K562 (cell line): ENCODE results near the gene AGPAT2. TPM values are rescaled to one million over a fixed set of nuclear protein-coding genes. Genes with fewer than 3 reads are reported as not detected.

Experiments
- ASH1L ChIP-seq: fragments of 450-650 bp; IDR thresholded peaks from 2 replicates; pipeline ENCODE4 v1.6.1; 2018; ENCODE audit warnings: borderline replicate concordance, mild to moderate bottlenecking, low read depth; ENCODE audit not compliant: partially characterized antibody
- CHD1 ChIP-seq: fragments of 200-600 bp; sonication (generic); IDR thresholded peaks from one replicate; pipeline ENCODE4 v1.6.1; 2012; ENCODE audit warnings: mild to moderate bottlenecking, moderate library complexity, low read length, inconsistent platforms
- CXXC5 ChIP-seq: fragments of 250-450 bp; sonication (Bioruptor Pico); IDR thresholded peaks from 2 replicates; pipeline ENCODE4 v1.8.0; 2022; ENCODE audit warnings: inconsistent platforms, mild to moderate bottlenecking, moderate library complexity
- FOSL1 ChIP-seq: fragments of 200-800 bp; sonication (Bioruptor generic); conservative IDR thresholded peaks from 2 replicates; pipeline ENCODE4 v1.6.1; 2016; ENCODE audit warnings: missing genetic modification characterization, missing compliant biosample characterization
- HBP1 ChIP-seq: fragments of 450-650 bp; formaldehyde crosslinking; IDR thresholded peaks from 2 replicates; pipeline ENCODE4 v1.4.0; 2022; ENCODE audit warnings: missing genetic modification characterization
- MIER1 ChIP-seq: fragments of 450-650 bp; IDR thresholded peaks from 2 replicates; pipeline ENCODE4 v1.6.1; 2016; ENCODE audit warnings: antibody characterized with exemption, mild to moderate bottlenecking, low read depth
- NCOR1 ChIP-seq: fragments of 450-650 bp; IDR thresholded peaks from 2 replicates; pipeline ENCODE4 v1.6.1; 2016; ENCODE audit warnings: mild to moderate bottlenecking, moderate library complexity
- NFATC3 ChIP-seq: fragments of 450-650 bp; IDR thresholded peaks from 2 replicates; pipeline ENCODE4 v1.6.1; 2017; ENCODE audit warnings: mild to moderate bottlenecking
- PHB ChIP-seq: fragments of 250-450 bp; sonication (Bioruptor Pico); IDR thresholded peaks from 2 replicates; pipeline ENCODE4 v1.5.0; 2021
- SREBF2 ChIP-seq: sonication (generic); formaldehyde crosslinking; IDR thresholded peaks from 2 replicates; pipeline ENCODE4 v1.4.0; 2020; ENCODE audit warnings: mild to moderate bottlenecking, missing genetic modification reagents
- TRIM25 ChIP-seq: fragments of 450-650 bp; IDR thresholded peaks from 2 replicates; pipeline ENCODE4 v1.7.0; 2016; ENCODE audit warnings: borderline replicate concordance
- YY1 ChIP-seq, 3 experiments: IDR thresholded peaks; 2 replicates each; pipeline ENCODE4 v1.6.1; 2011; ENCODE audit warnings: low read length in 2 of 3, mild to moderate bottlenecking in 2 of 3, moderate library complexity in 2 of 3, borderline replicate concordance in 1 of 3, control low read depth in 1 of 3, low read depth in 1 of 3; ENCODE audit not compliant: insufficient read depth in 3 of 3, insufficient replicate concordance in 2 of 3, control insufficient read depth in 1 of 3, insufficient read length in 1 of 3; ENCODE audit errors: extremely low read depth in 1 of 3
- ZNF589 ChIP-seq: fragments of 200-800 bp; sonication (Bioruptor generic); IDR thresholded peaks from 2 replicates; pipeline ENCODE4 v1.6.1; 2016; ENCODE audit warnings: low read depth, missing genetic modification characterization, missing compliant biosample characterization
- ZNF644 ChIP-seq: fragments of 200-800 bp; sonication (Bioruptor generic); IDR thresholded peaks from 2 replicates; pipeline ENCODE4 v1.6.1; 2016; ENCODE audit warnings: low read depth, missing genetic modification characterization, missing compliant biosample characterization
- ZNF696 ChIP-seq: fragments of 250-450 bp; sonication (Bioruptor Pico); conservative IDR thresholded peaks from 2 replicates; pipeline ENCODE4 v1.4.0; 2020; ENCODE audit warnings: mild to moderate bottlenecking, moderate library complexity
- ZNF707 ChIP-seq: fragments of 250-450 bp; sonication (Bioruptor Pico); conservative IDR thresholded peaks from 2 replicates; pipeline ENCODE4 v1.8.0; 2022; ENCODE audit warnings: inconsistent platforms, mild to moderate bottlenecking, moderate library complexity
- polyA plus RNA-seq, 8 experiments: library from polyadenylated mRNA; depleted of rRNA in 4 of 8; stranded (reverse) in 5 of 8; unstranded in 3 of 8; fragments of >200 nt; fragmentation: Nextera tagmentation in 2 of 8; fragmentation: Illumina TruSeq in 1 of 8; extraction: Ambion mirVana in 2 of 8; extraction: Trizol in 1 of 8; gene quantifications; 2 replicates each; pipeline versions ENCODE4 v1.2.1 to v1.2.3, GENCODE V29; 2011 to 2014; ENCODE audit warnings: inconsistent platforms in 1 of 8, missing spikeins in 1 of 8
- total RNA-seq, 7 experiments: library from RNA; depleted of rRNA in 6 of 7; stranded (reverse); fragments of >200 nt in 6 of 7; fragmentation: Illumina TruSeq in 2 of 7; extraction: Trizol in 2 of 7; gene quantifications; 2 replicates each; pipeline versions ENCODE4 v1.2.1 to v1.2.3, GENCODE V29; 2011 to 2021; ENCODE audit warnings: low replicate concordance in 1 of 7

Gene AGPAT2
- total and polyA plus RNA-seq, 9 of the 15 experiments (the other 6 are each of a cell fraction or from before 2014, with no cell fraction given), result 0.13 to 54.5 (median 23.9) TPM

- TF ChIP-seq ASH1L (no peak), NCOR1 (no peak), MIER1 (no peak), HBP1 (peak; percentile 4; the same call in 1 of the 2 replicates), YY1 (IDR thresholded peaks at IDR 0.05; ENCODE audit: borderline replicate concordance in 1 of 3, control insufficient read depth in 1 of 3, extremely low read depth in 1 of 3, insufficient read depth in 3 of 3, insufficient read length in 1 of 3, insufficient replicate concordance in 2 of 3, low read depth in 1 of 3, low read length in 2 of 3) (peak in 2 of 3 experiments; percentile 26 to 75), FOSL1 (tag) (no peak), NFATC3 (no peak), TRIM25 (no peak), CXXC5 (CRISPR knock-in tag) (no peak), ZNF707 (CRISPR knock-in tag) (no peak), ZNF589 (no peak), CHD1 (no peak), SREBF2 (CRISPR knock-in tag) (no peak), ZNF696 (no peak), ZNF644 (no peak), PHB (CRISPR knock-in tag) (no peak)
Observed at GRCh38 chr9:136723362-136723976, 36.2 kb upstream of the AGPAT2 start (continued).
